Upper lobe of left lung (tissue), 6 donors: ENCODE data around the gene STK38. TPM values are rescaled to one million over a fixed set of nuclear protein-coding genes. Genes with fewer than 3 reads are reported as not detected.

Experiments used
- ATAC-seq, 2 donors: fragments of 200-7000 bp; cut with Tn5 transposase; one replicate each; pipeline ENCODE4 v1.9.1; 2022; ENCODE audit warnings: mild to moderate bottlenecking in 2 of 2, moderate library complexity in 2 of 2; ENCODE audit not compliant: low FRiP score in 2 of 2
- DNase-seq, 2 donors: peaks; one replicate each; pipeline ENCODE4 v3.0.0-alpha.2; 2019 to 2020
- H3K27ac ChIP-seq, 4 donors: fragments of 200-600 bp; sonication (generic); one replicate each; pipeline ENCODE4 v1.5.1; 2016 to 2019
- H3K27me3 ChIP-seq, 4 donors: fragments of 200-600 bp; sonication (generic); one replicate each; pipeline ENCODE4 v1.5.1; 2017 to 2019
- H3K36me3 ChIP-seq, 4 donors: fragments of 200-600 bp; sonication (generic); one replicate each; pipeline ENCODE4 v1.5.1; 2016 to 2019
- H3K4me1 ChIP-seq, 4 donors: fragments of 200-600 bp; sonication (generic); one replicate each; pipeline ENCODE4 v1.5.1; 2018 to 2019
- H3K4me3 ChIP-seq, 4 donors: fragments of 200-600 bp; sonication (generic); one replicate each; pipeline ENCODE4 v1.5.1; 2017 to 2019; ENCODE audit warnings: mild to moderate bottlenecking in 2 of 4, moderate library complexity in 1 of 4
- H3K9me3 ChIP-seq, 4 donors: fragments of 200-600 bp; sonication (generic); one replicate each; pipeline ENCODE4 v1.5.1; 2018 to 2019
- EP300 ChIP-seq, 4 donors: sonication (generic); formaldehyde crosslinking; IDR thresholded peaks; one replicate each; pipeline ENCODE4 v1.5.1; 2017; ENCODE audit warnings: antibody characterized with exemption in 4 of 4, control low read depth in 2 of 4
- POLR2A ChIP-seq, 4 donors: fragments of 450-650 bp; IDR thresholded peaks; one replicate each; pipeline ENCODE4 v1.5.1; 2016 to 2017; ENCODE audit warnings: antibody characterized with exemption in 4 of 4, mild to moderate bottlenecking in 2 of 4
- POLR2AphosphoS5 ChIP-seq, 2 donors: sonication (generic); formaldehyde crosslinking; IDR thresholded peaks; one replicate each; pipeline ENCODE4 v1.5.1; 2017; ENCODE audit warnings: antibody characterized with exemption in 2 of 2
- WGBS, 2 donors: methylation state at CpG; one replicate each; pipeline ENCODE4 v1.1.5; 2017 to 2018; 5-methylcytosine and 5-hydroxymethylcytosine counted together
- total RNA-seq, 6 donors: library from RNA; depleted of rRNA in 4 of 6; stranded (reverse); fragments of >200 nt in 4 of 6; gene quantifications; one replicate each; pipeline versions ENCODE4 v1.1.0 to v1.2.1, GENCODE V29; 2016 to 2021
- TF ChIP-seq, protein P1 (sequence below), 6 experiments: fragments of 450-650 bp in 4 of 6; fragments of 200-600 bp in 2 of 6; sonication (generic) in 2 of 6; IDR thresholded peaks; one replicate each; pipeline ENCODE4 v1.5.1; 2016 to 2019; ENCODE audit warnings: antibody characterized with exemption in 6 of 6
- donor health status: DM: no; HTN: no; CAD: no; lungs with moderate emphysema.
- donor health status: DM: no; HTN: yes; CAD: no; lungs with severe emphysema.

The STK38 gene
- total RNA-seq, 6 donors from 2014 or later, result 15.1 to 47.1 (median 30.4) TPM

- TF ChIP-seq EP300 (IDR thresholded peaks at IDR 0.05) (no peak), POLR2AphosphoS5 (IDR thresholded peaks at IDR 0.05) (no peak)
- Histone ChIP-seq H3K36me3 (no peaks in the 10 kb centered on the region), H3K27ac (no peak overlapping the region), H3K4me1 (no peaks in the 10 kb centered on the region), H3K4me3 (no peak overlapping the region), H3K27me3 (no peaks in the 10 kb centered on the region), H3K9me3 (no peaks in the 10 kb centered on the region)
- 79 to 84% methylated on average over 8 of the region's 8 CpGs for WGBS, 2 donors
- no peak for DNase-seq
- no peak for ATAC-seq
These were observed 19.2 kb upstream of the STK38 start for GRCh38 chr6:36566418-36566905.

GRCh38 chr6:36563928-36564284 is 16.6 kb upstream of the STK38 start:
- Histone ChIP-seq H3K4me1 (no peaks in the 10 kb centered on the region), H3K36me3 (no peaks in the 10 kb centered on the region), H3K27me3 (no peaks in the 10 kb centered on the region), H3K4me3 (no peak overlapping the region), H3K27ac (no peak overlapping the region), H3K9me3 (no peaks in the 10 kb centered on the region)
- ATAC-seq (no peak), DNase-seq (no peak)
- TF ChIP-seq, protein P1, sequence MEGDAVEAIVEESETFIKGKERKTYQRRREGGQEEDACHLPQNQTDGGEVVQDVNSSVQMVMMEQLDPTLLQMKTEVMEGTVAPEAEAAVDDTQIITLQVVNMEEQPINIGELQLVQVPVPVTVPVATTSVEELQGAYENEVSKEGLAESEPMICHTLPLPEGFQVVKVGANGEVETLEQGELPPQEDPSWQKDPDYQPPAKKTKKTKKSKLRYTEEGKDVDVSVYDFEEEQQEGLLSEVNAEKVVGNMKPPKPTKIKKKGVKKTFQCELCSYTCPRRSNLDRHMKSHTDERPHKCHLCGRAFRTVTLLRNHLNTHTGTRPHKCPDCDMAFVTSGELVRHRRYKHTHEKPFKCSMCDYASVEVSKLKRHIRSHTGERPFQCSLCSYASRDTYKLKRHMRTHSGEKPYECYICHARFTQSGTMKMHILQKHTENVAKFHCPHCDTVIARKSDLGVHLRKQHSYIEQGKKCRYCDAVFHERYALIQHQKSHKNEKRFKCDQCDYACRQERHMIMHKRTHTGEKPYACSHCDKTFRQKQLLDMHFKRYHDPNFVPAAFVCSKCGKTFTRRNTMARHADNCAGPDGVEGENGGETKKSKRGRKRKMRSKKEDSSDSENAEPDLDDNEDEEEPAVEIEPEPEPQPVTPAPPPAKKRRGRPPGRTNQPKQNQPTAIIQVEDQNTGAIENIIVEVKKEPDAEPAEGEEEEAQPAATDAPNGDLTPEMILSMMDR (IDR thresholded peaks at IDR 0.05), result no peak
- TF ChIP-seq POLR2A (IDR thresholded peaks at IDR 0.05) (no peak), POLR2AphosphoS5 (IDR thresholded peaks at IDR 0.05) (no peak), EP300 (IDR thresholded peaks at IDR 0.05) (no peak)
- WGBS, 2 donors, result 91 to 94% methylated on average over 4 of the region's 4 CpGs

DNA sequence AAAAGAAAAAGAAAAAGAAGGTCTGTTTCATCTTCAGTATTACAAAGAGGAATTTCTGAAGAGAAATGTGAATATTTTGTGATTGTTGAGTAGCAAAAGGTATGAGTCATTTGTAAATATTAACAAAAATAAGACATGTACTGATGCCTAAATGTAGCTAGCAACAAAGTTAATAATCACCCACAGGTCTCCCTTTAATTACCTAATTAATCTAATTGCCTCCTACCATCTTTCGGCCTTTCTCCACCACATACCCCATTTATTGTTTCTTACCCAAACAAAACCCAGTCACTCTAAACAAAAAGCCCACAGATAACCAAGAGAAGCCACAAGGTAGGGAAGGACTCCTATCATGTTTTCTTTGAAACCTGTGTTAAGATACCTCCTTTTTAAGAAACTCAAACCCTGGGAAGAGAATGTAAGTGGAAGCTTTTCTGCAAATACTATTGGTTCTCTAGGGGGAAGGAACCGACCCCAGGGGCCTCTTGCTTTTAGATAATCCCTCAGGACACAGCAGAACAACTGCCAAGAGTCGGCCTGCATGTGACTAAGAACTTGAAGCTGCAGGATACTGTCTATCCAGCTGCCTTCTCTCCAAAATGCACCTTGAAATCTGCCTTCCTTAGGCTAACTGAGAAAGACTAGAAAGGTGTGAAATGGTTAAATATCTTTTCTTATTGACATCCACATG is 16.1 kb upstream of the STK38 start:
- ATAC-seq (no peak), DNase-seq (no peak)
- Histone ChIP-seq H3K36me3 (no peaks in the 10 kb centered on the region), H3K27me3 (no peaks in the 10 kb centered on the region), H3K27ac (no peak overlapping the region), H3K4me3 (no peak overlapping the region), H3K4me1 (no peaks in the 10 kb centered on the region), H3K9me3 (no peaks in the 10 kb centered on the region)
- TF ChIP-seq POLR2AphosphoS5 (IDR thresholded peaks at IDR 0.05) (no peak), POLR2A (IDR thresholded peaks at IDR 0.05) (no peak), EP300 (IDR thresholded peaks at IDR 0.05) (no peak)
- TF ChIP-seq, protein P1 (IDR thresholded peaks at IDR 0.05), result no peak
- 73 to 78% methylated on average over 3 of the region's 3 CpGs for WGBS, 2 donors

DNA sequence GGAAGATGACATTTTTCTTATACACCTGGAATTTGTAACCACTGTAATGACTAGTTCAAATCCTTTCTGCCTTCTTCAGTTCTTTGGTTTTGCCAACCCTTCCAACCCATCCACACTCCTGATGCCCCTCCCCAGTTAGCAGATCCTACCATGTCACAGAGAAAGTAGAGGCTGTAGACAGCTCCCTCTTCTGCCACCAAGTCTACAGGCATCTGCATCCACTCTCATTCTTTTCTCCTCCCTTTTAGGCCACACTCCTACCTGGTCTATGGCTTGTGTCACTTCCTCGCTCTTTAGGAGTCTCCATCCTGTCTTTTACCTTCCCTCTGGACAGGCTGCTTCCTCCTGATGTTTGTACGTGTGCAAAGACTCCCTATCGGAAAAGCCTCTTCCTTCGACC is 13.5 kb upstream of the STK38 start:
- WGBS, 2 donors, result 90 to 91% methylated on average over 4 of the region's 4 CpGs
- H3K9me3 ChIP-seq, result no peaks in the 10 kb centered on the region
- DNase-seq, result no peak

GRCh38 chr6:36559011-36559793 is 11.9 kb upstream of the STK38 start:
- no peak overlapping the region for H3K27ac ChIP-seq
- WGBS, 2 donors, result 78 to 84% methylated on average over 7 of the region's 7 CpGs

More for the DNA sequence above, 13.5 kb upstream of the STK38 start:
- ATAC-seq, result no peak
- Histone ChIP-seq H3K4me1 (peaks cover 0 to 3% (median 0%) of the 10 kb centered on the region in 4 donors), H3K27ac (no peak overlapping the region), H3K4me3 (no peak overlapping the region), H3K27me3 (no peaks in the 10 kb centered on the region), H3K36me3 (no peaks in the 10 kb centered on the region)
- TF ChIP-seq, protein P1 (IDR thresholded peaks at IDR 0.05), result no peak
- TF ChIP-seq EP300 (IDR thresholded peaks at IDR 0.05) (no peak), POLR2AphosphoS5 (IDR thresholded peaks at IDR 0.05) (no peak), POLR2A (IDR thresholded peaks at IDR 0.05) (no peak)

More at GRCh38 chr6:36559011-36559793, 11.9 kb upstream of the STK38 start:
- no peak for ATAC-seq
- Histone ChIP-seq H3K4me1 (peaks cover 0 to 3% (median 0%) of the 10 kb centered on the region in 4 donors), H3K9me3 (no peaks in the 10 kb centered on the region), H3K27me3 (no peaks in the 10 kb centered on the region), H3K4me3 (no peak overlapping the region), H3K36me3 (no peaks in the 10 kb centered on the region)
- TF ChIP-seq POLR2AphosphoS5 (IDR thresholded peaks at IDR 0.05) (no peak), POLR2A (IDR thresholded peaks at IDR 0.05) (no peak), EP300 (IDR thresholded peaks at IDR 0.05) (no peak)
- TF ChIP-seq, protein P1 (IDR thresholded peaks at IDR 0.05), result no peak
- DNase-seq, result no peak
